Measurements from ENCODE around the gene LIPJ. TPM values are rescaled to one million over a fixed set of nuclear protein-coding genes. Genes with fewer than 3 reads are reported as not detected.

Gene LIPJ
- total and polyA plus RNA-seq, 7 donors: 0.03 to 0.30 (median 0.15) TPM; not detected in 1

DNA sequence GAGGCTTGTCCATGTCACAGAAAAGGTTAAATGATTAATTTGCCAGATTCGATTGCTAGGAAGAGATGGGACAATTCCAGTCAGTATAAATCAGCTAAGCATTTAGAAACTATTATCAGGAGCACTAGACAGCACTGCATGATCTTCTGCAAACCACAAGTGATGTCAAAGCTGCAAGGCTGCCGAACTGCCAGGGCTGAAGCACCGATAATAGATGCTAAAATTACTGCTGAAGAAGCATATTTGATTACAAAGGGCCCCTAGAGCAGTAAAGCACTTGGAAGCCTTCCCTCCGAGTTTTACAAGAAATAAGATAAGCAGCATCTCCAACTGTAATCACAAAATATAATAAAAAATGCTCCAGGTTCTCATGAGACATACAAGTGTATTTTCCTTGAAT is 44.0 kb upstream of the LIPJ start:
- H3K27ac ChIP-seq: no peak overlapping the region
- intact Hi-C loops (cut with DNase I): no loop called here
- TF ChIP-seq, protein P1, sequence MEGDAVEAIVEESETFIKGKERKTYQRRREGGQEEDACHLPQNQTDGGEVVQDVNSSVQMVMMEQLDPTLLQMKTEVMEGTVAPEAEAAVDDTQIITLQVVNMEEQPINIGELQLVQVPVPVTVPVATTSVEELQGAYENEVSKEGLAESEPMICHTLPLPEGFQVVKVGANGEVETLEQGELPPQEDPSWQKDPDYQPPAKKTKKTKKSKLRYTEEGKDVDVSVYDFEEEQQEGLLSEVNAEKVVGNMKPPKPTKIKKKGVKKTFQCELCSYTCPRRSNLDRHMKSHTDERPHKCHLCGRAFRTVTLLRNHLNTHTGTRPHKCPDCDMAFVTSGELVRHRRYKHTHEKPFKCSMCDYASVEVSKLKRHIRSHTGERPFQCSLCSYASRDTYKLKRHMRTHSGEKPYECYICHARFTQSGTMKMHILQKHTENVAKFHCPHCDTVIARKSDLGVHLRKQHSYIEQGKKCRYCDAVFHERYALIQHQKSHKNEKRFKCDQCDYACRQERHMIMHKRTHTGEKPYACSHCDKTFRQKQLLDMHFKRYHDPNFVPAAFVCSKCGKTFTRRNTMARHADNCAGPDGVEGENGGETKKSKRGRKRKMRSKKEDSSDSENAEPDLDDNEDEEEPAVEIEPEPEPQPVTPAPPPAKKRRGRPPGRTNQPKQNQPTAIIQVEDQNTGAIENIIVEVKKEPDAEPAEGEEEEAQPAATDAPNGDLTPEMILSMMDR (IDR thresholded peaks at IDR 0.05): no peak

DNA sequence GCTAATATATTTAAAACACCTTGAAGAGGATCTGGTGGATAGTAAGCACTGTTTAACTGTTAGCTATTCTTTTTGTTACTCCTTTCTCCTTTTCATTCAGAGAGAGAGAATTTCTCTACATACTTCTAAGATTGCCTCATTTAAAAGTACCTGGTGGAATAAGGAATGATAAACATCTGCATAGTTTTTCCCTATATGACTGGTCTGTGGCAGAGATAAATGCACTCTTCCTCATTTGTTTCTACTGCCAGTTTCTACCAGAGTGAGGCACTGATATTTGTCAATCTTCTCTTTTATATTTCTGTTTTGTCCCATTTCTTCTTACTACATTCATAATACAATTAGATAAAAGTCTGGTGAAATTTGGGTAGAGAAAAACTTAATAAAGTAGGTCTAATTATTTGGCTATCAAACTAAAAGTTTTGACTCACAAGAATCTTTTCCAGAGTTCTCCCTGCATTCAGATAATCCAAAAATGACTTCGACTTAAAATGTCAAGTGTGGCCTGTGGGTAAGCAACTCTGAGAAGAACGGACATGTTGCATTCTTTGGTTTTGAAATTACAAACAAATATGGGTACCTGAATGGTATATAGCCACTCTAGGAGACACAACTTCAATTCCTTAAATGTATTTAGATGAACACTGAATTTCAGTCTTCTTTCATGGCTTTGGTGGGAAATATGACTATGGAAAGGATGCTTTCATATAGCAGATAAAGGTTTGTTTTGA is 42.3 kb upstream of the LIPJ start:
- WGBS, 3 donors: 90 to 95% (median 94%) methylated on average over 2 of the region's 2 CpGs

More for the DNA sequence above, 44.0 kb upstream of the LIPJ start:
- DNase-seq (no peak), ATAC-seq (no peak)
- no peaks in the 10 kb centered on the region for H3K9me3 ChIP-seq
- WGBS, 3 donors: 71 to 80% (median 73%) methylated on average over 4 of the region's 4 CpGs
- H3K4me1 ChIP-seq: no peaks in the 10 kb centered on the region
- no peaks in the 10 kb centered on the region for H3K36me3 ChIP-seq (ENCODE audit: insufficient read depth in 1 of 2, low read depth in 1 of 2)
- no peak overlapping the region for H3K4me3 ChIP-seq
- no peaks in the 10 kb centered on the region for H3K27me3 ChIP-seq (ENCODE audit: insufficient read depth in 3 of 3, low read length in 2 of 3)

GRCh38 chr10:88545359-88545758 is 41.2 kb upstream of the LIPJ start:
- H3K9me3 ChIP-seq: no peaks in the 10 kb centered on the region
- ATAC-seq: no peak
- TF ChIP-seq, protein P1 (IDR thresholded peaks at IDR 0.05): no peak
- no peaks in the 10 kb centered on the region for H3K27me3 ChIP-seq (ENCODE audit: insufficient read depth in 3 of 3, low read length in 2 of 3)
- H3K4me3 ChIP-seq: no peak overlapping the region
- H3K36me3 ChIP-seq (ENCODE audit: insufficient read depth in 1 of 2, low read depth in 1 of 2): no peaks in the 10 kb centered on the region
- no peaks in the 10 kb centered on the region for H3K4me1 ChIP-seq
- 61 to 82% (median 70%) methylated on average over 4 of the region's 4 CpGs for WGBS, 3 donors
- intact Hi-C loops (cut with DNase I): loop anchor here in 1 of 2 donors (5.0 kb wide), 1 partner anchor 68 kb away; no protein-coding TSS in a partner anchor
- DNase-seq: no peak
- no peak overlapping the region for H3K27ac ChIP-seq

More for the DNA sequence above, 42.3 kb upstream of the LIPJ start:
- Histone ChIP-seq H3K36me3 (ENCODE audit: insufficient read depth in 1 of 2, low read depth in 1 of 2) (no peaks in the 10 kb centered on the region), H3K9me3 (no peaks in the 10 kb centered on the region), H3K27ac (no peak overlapping the region), H3K4me3 (no peak overlapping the region), H3K27me3 (ENCODE audit: insufficient read depth in 3 of 3, low read length in 2 of 3) (no peaks in the 10 kb centered on the region), H3K4me1 (no peaks in the 10 kb centered on the region)
- intact Hi-C loops (cut with DNase I): no loop called here
- DNase-seq: no peak
- ATAC-seq: no peak
- TF ChIP-seq, protein P1 (IDR thresholded peaks at IDR 0.05): no peak

GRCh38 chr10:88546497-88546896 is 40.1 kb upstream of the LIPJ start:
- H3K4me1 ChIP-seq: no peaks in the 10 kb centered on the region
- ATAC-seq: no peak
- no peaks in the 10 kb centered on the region for H3K9me3 ChIP-seq
- TF ChIP-seq, protein P1 (IDR thresholded peaks at IDR 0.05): no peak
- H3K27me3 ChIP-seq (ENCODE audit: insufficient read depth in 3 of 3, low read length in 2 of 3): no peaks in the 10 kb centered on the region
- intact Hi-C loops (cut with DNase I): loop anchor here in 1 of 2 donors (5.0 kb wide), 1 partner anchor 69 kb away; no protein-coding TSS in a partner anchor
- no peaks in the 10 kb centered on the region for H3K36me3 ChIP-seq (ENCODE audit: insufficient read depth in 1 of 2, low read depth in 1 of 2)
- H3K4me3 ChIP-seq: no peak overlapping the region
- WGBS, 3 donors: 39 to 70% (median 56%) methylated on average over 3 of the region's 3 CpGs
- DNase-seq: no peak
- H3K27ac ChIP-seq: no peak overlapping the region

Measured in psoas muscle (tissue), 8 donors.